ENCODE data around the gene DEFB132.

Gene DEFB132

GRCh38 chr20:297925-298775 lies 40.6 kb downstream of the DEFB132 start:
- peak; percentile 15 for DNase-seq (ENCODE audit: low read depth)

GRCh38 chr20:298776-299391 lies 41.4 kb downstream of the DEFB132 start:
- no peak for DNase-seq (ENCODE audit: low read depth)

- DNase-seq (ENCODE audit: low read depth), result no peak
Measured at GRCh38 chr20:300345-300990, 42.9 kb downstream of the DEFB132 start.

GRCh38 chr20:301886-302848 lies 44.6 kb downstream of the DEFB132 start:
- no peak for DNase-seq (ENCODE audit: low read depth)

- DNase-seq (ENCODE audit: low read depth), result no peak
Measured at GRCh38 chr20:305745-306144, 48.2 kb downstream of the DEFB132 start.

- DNase-seq (ENCODE audit: low read depth), result no peak
Measured at GRCh38 chr20:308427-309038, 51.0 kb downstream of the DEFB132 start.

GRCh38 chr20:309306-309840 lies 51.8 kb downstream of the DEFB132 start:
- no peak for DNase-seq (ENCODE audit: low read depth)

GRCh38 chr20:309841-310644 lies 52.5 kb downstream of the DEFB132 start:
- peak; percentile 70 for DNase-seq (ENCODE audit: low read depth)

- no peak for DNase-seq (ENCODE audit: low read depth)
Measured at GRCh38 chr20:310645-311044, 53.1 kb downstream of the DEFB132 start.

Measured in stimulated activated CD4-positive, alpha-beta T cell treated with anti-CD3 and anti-CD28 coated beads, Interleukin-2, amount 100 ng/mL, for 4 hours (primary cell).